Omental fat pad (tissue), 4 donors: Measurements from ENCODE around the gene MPP2. TPM values are rescaled to one million over a fixed set of nuclear protein-coding genes. Genes with fewer than 3 reads are reported as not detected.

Source experiments
- ATAC-seq: fragments of 150-250 bp; one replicate; pipeline ENCODE4 v1.9.1; 2016; ENCODE audit warnings: mild to moderate bottlenecking, moderate library complexity; ENCODE audit not compliant: low FRiP score
- DNase-seq: peaks from one replicate; pipeline ENCODE4 v3.0.0-alpha.2; 2019; ENCODE audit warnings: low spot score
- CTCF ChIP-seq, 3 donors: fragments of 450-650 bp; IDR thresholded peaks; one replicate each; pipeline ENCODE4 v1.5.1; 2016 to 2017; ENCODE audit warnings: antibody characterized with exemption in 3 of 3, mild to moderate bottlenecking in 3 of 3, moderate library complexity in 2 of 3
- total RNA-seq, 4 donors: library from RNA; depleted of rRNA; stranded (reverse); fragments of >200 nt; gene quantifications; one replicate each; pipeline ENCODE4 v1.1.0, GENCODE V29; 2016

MPP2 gene
- total RNA-seq, 4 donors from 2014 or later = 1.3 to 4.5 (median 3.2) TPM

DNA sequence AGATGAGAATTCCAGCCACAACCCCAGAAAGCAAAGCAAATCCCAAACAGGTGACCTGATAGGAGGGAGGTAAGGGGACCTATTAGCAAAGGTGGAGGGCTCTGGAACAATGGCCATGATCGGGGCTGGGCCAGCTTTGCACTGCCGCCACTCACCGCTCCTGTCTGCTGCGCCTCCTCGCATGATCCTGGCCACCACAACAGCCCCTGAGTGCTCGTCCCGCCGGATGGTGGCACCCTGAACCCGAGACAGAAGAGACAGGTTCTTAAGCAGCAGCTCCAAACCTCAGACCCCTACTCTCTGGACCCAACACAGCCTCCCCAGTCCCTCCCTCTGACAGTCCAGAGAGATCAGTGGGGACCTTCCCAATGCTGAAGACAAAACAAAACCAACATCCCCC lies 79.7 kb downstream of the MPP2 start:
- TF ChIP-seq CTCF (IDR thresholded peaks at IDR 0.05) = no peak
- ATAC-seq (no peak), DNase-seq (no peak)

- DNase-seq = no peak
- no peak for TF ChIP-seq CTCF (IDR thresholded peaks at IDR 0.05)
- no peak for ATAC-seq
These were observed 81.1 kb downstream of the MPP2 start for GRCh38 chr17:43826206-43826605.

- TF ChIP-seq CTCF (IDR thresholded peaks at IDR 0.05) = no peak
- no peak for DNase-seq
- ATAC-seq = no peak
These were observed 81.8 kb downstream of the MPP2 start for GRCh38 chr17:43825567-43825966.

Other genes starting within 250 kb of the MPP2 start
- gene MEOX1, start 245.6 kb downstream of the MPP2 start, total RNA-seq = 10 to 100 TPM in 2 of 4 donors, 1 to 10 TPM in 2; 5.6 to 56.6 (median 11.1) TPM
- not detected for gene SOST, start 148.7 kb downstream of the MPP2 start, total RNA-seq
- gene DUSP3, start 128.6 kb downstream of the MPP2 start, total RNA-seq = 10 to 100 TPM; 52.8 to 87.2 (median 65.9) TPM
- gene CFAP97D1, start 127.1 kb downstream of the MPP2 start, total RNA-seq = under 1 TPM in 2 of 4 donors, not detected in 2; 0.09 to 0.12 TPM
- 10 to 100 TPM; 13.2 to 27.9 (median 24.0) TPM for gene MPP3, start 74.4 kb downstream of the MPP2 start, total RNA-seq
- gene CD300LG, start 60.4 kb downstream of the MPP2 start, total RNA-seq = 100 to 1,000 TPM in 2 of 4 donors, 10 to 100 TPM in 2; 35.2 to 382 (median 96.5) TPM
- not detected for gene PPY, start 34.9 kb upstream of the MPP2 start, total RNA-seq
- not detected for gene PYY, start 46.4 kb upstream of the MPP2 start, total RNA-seq
- gene NAGS, start 97.1 kb upstream of the MPP2 start, total RNA-seq = 1 to 10 TPM in 1 of 4 donors, under 1 TPM in 3; 0.37 to 1.6 (median 0.77) TPM
- gene TMEM101, start 107.4 kb upstream of the MPP2 start, total RNA-seq = 10 to 100 TPM; 17.3 to 37.0 (median 26.8) TPM
- gene LSM12, start 159.1 kb upstream of the MPP2 start, total RNA-seq = 10 to 100 TPM; 24.6 to 52.9 (median 47.4) TPM
- gene G6PC3, start 163.2 kb upstream of the MPP2 start, total RNA-seq = 10 to 100 TPM; 30.1 to 58.3 (median 39.0) TPM
- 10 to 100 TPM; 52.5 to 91.9 (median 62.4) TPM for gene HDAC5, start 216.1 kb upstream of the MPP2 start, total RNA-seq
- gene HROB, start 234.4 kb upstream of the MPP2 start, total RNA-seq = 1 to 10 TPM; 1.0 to 5.2 (median 1.5) TPM